HFF-Myc (cell line): Measurements from ENCODE around the gene CORO7.
"Not testable (repeated sequence)": the region's sequence is repeated elsewhere in the genome, so short reads cannot be mapped to it uniquely, and the experiment has no call there.

Source experiments
- DNase-seq: peaks from one replicate; pipeline ENCODE4 v3.0.0-alpha.2; 2011; ENCODE audit warnings: low read depth; ENCODE audit errors: extremely low read depth
- H3K4me3 ChIP-seq: replicated peaks from 2 replicates; pipeline ENCODE4 v1.5.1; 2011; ENCODE audit warnings: low read depth, mild to moderate bottlenecking, control low read depth, low read length
- CTCF ChIP-seq: IDR thresholded peaks from 2 replicates; pipeline ENCODE4 v1.5.1; 2012; ENCODE audit warnings: mild to moderate bottlenecking, low read depth, low read length, control low read depth; ENCODE audit errors: missing control alignments

CORO7 gene

GRCh38 chr16:4338712-4339299 lies 77.6 kb downstream of the CORO7 start:
- no peak overlapping the region for H3K4me3 ChIP-seq
- no peak for DNase-seq
- no peak for TF ChIP-seq CTCF

GRCh38 chr16:4338125-4338582 lies 78.2 kb downstream of the CORO7 start:
- peak; percentile 16 for TF ChIP-seq CTCF
- no peak overlapping the region for H3K4me3 ChIP-seq
- DNase-seq = no peak

GRCh38 chr16:4337540-4338088 lies 78.8 kb downstream of the CORO7 start:
- DNase-seq = no peak
- TF ChIP-seq CTCF = no peak
- H3K4me3 ChIP-seq = no peak overlapping the region

- no peak overlapping the region for H3K4me3 ChIP-seq
- no peak for DNase-seq
- no peak for TF ChIP-seq CTCF
Observed at GRCh38 chr16:4336701-4337539, 79.5 kb downstream of the CORO7 start.

- H3K4me3 ChIP-seq = no peak overlapping the region
- TF ChIP-seq CTCF = no peak
Observed at GRCh38 chr16:4334724-4335495, 81.5 kb downstream of the CORO7 start.

GRCh38 chr16:4333714-4334113 lies 82.7 kb downstream of the CORO7 start:
- H3K4me3 ChIP-seq = not testable (repeated sequence)

More at GRCh38 chr16:4334724-4335495, 81.5 kb downstream of the CORO7 start:
- DNase-seq = no peak

GRCh38 chr16:4333308-4333638 lies 83.1 kb downstream of the CORO7 start:
- no peak for DNase-seq
- no peak for TF ChIP-seq CTCF
- no peak overlapping the region for H3K4me3 ChIP-seq

More at GRCh38 chr16:4333714-4334113, 82.7 kb downstream of the CORO7 start:
- DNase-seq = not testable (repeated sequence)
